NCI-H2081 treated with DMSO at 0.1 percent for 48 hours (cell line): ENCODE data around the gene MYO1D.
"Not testable (repeated sequence)": the region's sequence is repeated elsewhere in the genome, so short reads cannot be mapped to it uniquely, and the experiment has no call there.

Source experiments
- DNase-seq: peaks from one replicate; lab custom pipeline; 2025; lab: John Stamatoyannopoulos, UW

Gene MYO1D

DNA sequence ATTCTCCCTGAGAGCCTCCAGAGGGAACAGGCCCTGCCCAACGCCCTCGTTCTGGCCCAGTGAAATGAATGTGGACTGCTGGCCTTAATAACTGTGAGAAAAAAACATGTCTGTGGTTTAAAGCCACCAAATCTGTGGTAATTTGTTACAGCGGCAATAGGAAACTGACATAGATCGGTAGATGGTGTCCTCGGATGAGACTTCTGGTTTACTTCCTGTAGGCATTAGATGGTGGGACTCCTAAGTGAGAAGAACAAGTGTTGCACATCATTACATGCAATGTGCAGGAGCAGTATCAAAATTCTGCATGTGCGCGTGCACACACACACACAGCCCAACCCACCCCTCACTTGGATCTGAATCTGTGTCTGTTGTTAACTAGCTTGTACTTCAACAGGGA is 348.1 kb downstream of the MYO1D start:
- DNase-seq, result no peak

- no peak for DNase-seq
Observed at GRCh38 chr17:32527146-32527545, 349.8 kb downstream of the MYO1D start.

- no peak for DNase-seq
Observed at GRCh38 chr17:32525122-32525521, 351.8 kb downstream of the MYO1D start.

GRCh38 chr17:32524553-32524880 is 352.4 kb downstream of the MYO1D start:
- DNase-seq, result not testable (repeated sequence)

DNA sequence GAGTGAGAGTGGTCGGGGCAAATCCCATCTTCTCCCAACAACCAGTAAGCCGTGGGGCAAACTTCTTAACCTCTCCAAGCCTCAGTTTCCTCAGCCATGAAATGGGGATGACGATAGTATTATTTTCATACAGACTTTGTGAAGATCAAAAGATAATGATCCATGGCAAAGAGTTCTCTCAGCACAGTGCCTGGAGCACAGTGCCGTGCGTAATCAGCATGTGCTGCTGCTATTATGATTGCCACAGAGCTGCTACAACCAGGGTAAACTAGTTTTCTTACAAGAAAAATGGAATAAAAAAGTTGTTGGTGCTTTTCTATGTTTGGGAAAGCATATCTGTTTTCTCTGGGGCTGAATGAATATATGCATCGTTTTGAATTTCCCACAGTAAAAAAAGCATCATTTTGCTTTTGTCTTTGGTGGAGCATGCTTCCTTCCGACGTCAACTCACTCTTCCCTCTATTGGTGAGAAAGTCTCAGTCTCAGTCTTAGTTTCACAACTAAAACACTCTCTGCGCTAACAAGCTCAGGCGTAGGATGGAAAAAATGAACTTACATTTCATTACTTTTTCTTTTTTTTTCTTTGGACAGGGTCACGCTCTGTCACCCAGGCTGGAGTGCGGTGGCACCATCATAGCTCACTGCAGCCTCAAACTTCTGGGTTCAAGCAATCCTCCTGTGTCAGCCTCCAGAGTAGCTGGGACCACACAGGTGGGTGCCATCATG is 352.9 kb downstream of the MYO1D start:
- no peak for DNase-seq

DNA sequence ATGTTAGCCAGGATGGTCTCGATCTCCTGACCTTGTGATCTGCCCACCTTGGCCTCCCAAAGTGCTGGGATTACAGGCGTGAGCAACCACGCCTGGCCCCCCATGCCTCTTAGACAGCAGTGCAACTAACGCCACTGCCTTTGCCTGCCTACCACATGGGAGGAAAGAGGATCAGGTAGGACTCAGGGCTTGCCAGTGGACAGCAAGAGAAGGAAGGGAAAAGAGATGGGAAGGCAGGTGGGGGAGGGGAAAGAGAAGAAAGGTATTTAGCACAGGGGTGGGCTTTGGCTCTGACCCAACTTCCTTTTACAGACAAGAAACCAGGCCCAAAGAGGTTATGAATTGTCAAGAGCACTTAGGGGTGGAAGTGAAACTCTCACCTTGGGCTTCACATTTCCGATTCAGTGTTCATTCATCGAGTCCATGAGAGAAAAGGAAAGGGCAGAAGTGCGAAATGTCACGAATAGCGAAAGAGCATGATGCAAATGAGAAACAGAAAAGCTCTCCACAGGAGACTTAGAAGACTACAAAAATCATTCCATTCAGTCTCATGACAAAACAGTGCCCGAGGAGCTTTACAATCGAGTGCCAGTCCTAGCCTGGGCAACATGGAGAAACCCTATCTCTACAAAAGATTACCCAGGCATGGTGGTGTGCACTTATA is 353.8 kb downstream of the MYO1D start:
- no peak for DNase-seq

DNA sequence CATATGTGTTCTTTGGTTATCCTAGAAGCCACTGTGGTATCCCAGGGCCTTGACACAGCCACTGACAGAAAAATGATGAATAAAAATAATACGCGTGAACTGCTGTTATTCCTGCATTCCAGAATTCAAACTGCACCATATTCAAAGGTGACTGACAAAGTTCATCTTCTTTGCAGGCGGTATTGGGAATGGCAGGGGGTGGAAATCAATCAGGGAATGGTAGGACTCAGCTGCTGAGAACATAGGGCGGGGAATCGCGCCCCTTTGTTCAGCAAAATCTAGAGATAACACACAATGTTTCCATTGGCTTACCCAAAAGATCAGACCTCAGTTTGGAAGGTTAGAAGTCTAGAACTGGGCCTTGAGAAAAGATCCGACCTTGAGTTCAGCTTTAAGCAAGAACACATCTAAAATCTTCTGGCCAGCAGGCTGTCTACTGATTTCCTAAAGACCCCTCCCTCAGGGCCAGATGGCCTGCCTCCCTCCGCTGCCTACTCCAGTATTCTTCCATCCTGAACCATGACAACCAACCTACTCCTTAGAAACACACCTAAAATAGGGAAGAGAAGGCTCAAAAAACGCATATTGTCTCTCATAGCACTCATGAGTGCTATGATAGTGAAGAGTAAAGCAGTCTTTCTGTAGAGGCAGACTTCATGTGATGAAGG is 356.1 kb downstream of the MYO1D start:
- DNase-seq, result no peak

GRCh38 chr17:32520104-32520701 is 356.7 kb downstream of the MYO1D start:
- DNase-seq, result no peak

- DNase-seq, result no peak
Observed at GRCh38 chr17:32519228-32520103, 357.5 kb downstream of the MYO1D start.

DNA sequence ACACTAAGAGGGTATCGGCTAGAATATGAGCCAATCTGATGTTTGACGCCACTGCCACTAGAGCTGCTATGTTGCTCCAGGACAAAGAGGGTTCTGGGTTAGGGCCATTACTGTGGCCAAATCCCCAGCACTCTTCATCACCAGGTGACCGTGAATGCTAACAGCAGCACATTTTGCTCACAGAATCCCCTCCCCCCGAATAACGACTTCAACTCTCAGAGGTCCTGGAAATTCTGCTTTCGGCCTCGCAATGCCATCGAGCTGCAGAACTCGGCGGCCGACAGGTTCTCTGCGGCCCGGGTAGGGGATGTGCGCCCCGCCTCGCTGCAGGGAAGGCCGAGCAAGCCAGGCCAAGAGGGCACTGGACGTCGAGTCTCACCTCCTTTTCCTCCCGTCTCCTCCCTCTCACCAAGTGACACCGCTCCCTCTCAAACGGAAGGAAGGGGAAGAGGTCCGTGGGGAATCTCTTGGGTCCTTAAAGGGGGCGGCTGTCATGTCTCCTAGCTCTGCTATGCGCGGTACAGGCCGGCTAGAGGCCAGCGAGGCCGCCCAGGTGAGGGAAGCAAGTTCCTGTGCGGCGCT is 358.2 kb downstream of the MYO1D start:
- no peak for DNase-seq

- DNase-seq, result no peak
Observed at GRCh38 chr17:32517982-32518381, 358.9 kb downstream of the MYO1D start.

DNA sequence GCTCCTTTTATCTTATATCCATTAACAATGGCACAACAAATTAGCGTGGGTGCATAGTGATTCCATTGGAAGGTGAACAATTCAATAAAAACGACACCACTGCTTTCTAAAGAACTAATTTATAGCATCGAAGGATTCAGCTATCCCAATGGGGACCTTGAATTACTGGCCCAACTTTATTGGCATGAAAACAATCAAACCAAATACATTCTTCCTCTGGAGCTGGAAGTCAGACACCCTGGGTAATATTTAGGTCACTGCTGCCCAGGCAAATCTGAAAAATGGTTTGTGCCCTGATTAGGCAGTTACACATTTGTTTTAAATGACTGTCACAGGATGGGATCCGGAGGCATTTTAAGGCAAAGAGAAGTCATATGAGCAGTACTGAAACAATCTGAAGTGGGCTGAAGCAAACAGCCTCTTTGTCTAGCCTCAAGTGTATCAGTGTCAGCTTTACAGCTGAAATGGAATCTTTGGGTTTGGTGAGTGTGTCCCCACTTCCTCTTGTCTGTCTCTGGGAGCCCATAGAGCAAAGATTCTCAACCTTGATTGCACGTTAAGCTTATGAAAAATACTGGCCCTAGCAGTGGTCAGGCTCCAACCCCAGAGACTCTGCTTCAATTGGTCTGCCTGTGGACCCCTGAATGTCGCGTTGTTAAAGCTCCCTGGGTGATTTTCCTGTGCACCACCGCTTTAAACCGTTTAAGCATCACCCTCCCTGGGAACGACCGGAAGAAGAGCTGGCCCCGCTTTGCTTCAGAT is 359.8 kb downstream of the MYO1D start:
- DNase-seq, result no peak

DNA sequence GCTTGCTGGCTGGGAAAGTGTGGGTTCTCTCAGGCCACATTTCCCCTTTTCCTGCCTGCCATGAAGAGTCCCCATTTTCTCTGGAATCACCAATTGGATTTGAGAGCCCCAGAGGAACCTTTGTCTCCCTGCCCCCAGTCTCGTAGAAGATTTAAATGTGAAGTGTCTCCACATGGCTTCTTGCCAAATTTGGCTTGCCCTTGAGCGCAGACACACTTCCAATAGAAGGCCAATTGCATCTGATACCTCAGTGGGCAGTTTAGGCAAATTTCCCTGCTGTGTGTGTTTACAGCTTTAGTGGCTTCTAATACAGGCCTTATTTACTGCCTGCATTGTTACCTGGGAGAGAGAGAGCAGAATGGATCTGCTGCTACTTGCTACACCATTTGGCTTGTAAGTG is 360.5 kb downstream of the MYO1D start:
- DNase-seq, result no peak

DNA sequence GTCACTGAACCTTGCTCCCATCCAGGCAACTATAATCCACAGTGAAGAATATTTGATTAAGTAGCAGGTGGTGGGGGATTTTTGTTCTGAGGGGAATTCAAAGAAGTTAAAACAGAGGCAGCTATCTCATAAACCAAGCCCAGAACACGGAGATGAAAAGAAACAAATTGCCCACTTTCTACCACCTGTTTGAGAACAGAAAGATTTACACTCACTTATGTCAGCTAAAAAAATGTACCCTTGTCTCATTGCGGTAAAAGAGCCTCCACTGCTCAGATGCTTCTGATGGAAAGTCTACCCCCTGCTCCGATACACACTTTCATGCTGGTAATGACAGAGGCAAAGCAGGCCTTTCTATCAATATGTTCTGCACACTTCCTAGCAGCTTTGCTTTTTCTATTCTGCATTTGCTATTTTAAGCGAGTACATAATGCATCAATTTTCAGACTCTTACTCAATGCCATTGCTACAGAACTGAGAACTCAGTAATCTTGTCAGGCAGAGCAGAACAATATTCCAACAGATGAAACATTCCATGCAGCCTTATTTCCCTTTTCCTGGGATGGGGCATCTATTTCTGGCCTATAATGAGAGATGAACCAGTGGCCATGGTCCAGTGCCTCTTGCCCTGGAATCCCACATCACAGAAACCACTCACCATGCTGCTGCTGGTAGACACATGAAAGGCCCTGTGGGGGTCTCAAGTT is 361.1 kb downstream of the MYO1D start:
- DNase-seq, result no peak

DNA sequence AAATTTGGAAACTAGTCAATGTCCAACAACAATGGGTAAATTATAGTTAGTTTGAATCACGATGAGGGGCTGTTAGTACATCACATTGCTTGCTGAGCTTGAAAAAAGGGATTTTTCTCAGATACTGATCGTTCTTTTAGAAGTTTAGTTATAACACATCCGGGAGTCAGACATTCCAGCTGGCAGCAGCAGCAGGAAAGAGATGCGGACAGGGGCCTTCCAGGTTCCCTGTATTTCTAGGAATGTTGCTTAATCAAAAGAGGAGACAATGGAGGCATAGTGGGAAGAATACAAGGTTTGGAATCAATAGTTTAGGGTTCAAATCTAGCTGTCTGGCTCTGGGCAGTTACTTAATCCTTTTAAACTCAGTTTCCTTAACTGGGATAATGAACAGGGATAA is 362.3 kb downstream of the MYO1D start:
- DNase-seq, result no peak

DNA sequence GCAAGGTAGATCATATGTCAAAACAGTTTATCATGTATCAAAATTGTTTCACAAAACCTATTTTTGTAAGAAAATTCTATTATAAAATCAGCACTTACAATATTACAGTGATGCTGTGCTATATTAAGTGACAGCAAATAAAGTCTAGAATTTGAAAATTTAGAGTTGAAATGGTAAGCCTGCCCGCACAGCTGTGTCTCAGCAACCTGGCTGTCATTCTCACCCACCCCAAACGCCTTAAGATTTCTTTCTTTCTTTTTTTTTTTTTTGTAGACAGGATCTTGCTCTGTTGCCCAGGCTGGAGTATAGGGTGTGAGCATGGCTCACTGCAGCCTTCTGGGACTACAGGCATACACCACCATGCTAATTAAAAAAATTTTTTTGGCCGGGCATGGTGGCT is 363.3 kb downstream of the MYO1D start:
- no peak for DNase-seq

- no peak for DNase-seq
Observed at GRCh38 chr17:32512328-32512727, 364.6 kb downstream of the MYO1D start.

DNA sequence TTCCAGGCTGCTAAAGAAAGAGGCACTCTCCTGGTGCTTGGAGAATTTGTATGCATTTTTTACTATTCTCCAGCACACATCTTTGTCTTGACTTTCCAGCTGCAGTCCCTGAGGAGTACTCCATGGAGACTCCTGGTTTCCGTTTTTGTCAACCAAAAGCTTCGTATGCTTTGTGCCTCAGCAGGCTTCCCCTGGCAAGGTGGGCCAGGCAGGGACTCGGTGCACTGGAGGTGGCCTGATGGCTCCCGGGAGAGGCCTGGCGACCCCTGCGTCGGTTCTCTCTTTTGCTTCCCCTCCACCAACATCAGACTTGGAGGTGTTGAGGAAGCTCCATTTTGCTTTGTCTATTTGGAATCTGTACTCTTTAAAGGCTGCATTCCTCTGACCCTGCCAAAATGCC is 366.5 kb downstream of the MYO1D start:
- DNase-seq, result no peak

GRCh38 chr17:32508926-32509325 is 368.0 kb downstream of the MYO1D start:
- DNase-seq, result no peak
